Jurkat, Clone E6-1 (cell line): ENCODE measurements around the gene BRD1.

Source experiments
- DNase-seq: peaks from one replicate; pipeline ENCODE4 v3.0.0-alpha.2; 2011; ENCODE audit warnings: low read depth, low spot score
- H3K4me3 ChIP-seq: 2 replicates; pipeline ENCODE4 v1.5.1; 2011; ENCODE audit warnings: mild to moderate bottlenecking, low read length, control low read depth, moderate library complexity

BRD1 gene

DNA sequence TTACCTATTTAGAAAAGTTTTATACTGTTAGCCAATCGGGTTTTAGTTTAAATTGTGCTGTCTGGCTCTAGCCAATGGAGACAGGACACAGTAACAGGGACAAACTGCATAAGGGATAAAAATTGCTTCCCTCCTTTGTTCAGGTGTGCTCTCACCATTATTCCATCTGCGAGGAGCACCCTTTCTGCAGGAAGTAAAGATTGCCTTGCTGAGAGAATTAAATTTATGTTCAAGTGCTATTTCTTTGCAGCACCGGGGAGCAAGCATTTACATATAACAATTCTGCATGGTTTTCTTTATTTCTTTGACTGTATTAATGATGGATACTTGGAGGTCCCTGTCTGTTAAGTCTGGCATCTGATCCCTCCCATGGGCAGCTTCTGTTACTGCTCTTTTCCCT lies 80.5 kb downstream of the BRD1 start:
- no peak for DNase-seq
- no peak overlapping the region for H3K4me3 ChIP-seq

DNA sequence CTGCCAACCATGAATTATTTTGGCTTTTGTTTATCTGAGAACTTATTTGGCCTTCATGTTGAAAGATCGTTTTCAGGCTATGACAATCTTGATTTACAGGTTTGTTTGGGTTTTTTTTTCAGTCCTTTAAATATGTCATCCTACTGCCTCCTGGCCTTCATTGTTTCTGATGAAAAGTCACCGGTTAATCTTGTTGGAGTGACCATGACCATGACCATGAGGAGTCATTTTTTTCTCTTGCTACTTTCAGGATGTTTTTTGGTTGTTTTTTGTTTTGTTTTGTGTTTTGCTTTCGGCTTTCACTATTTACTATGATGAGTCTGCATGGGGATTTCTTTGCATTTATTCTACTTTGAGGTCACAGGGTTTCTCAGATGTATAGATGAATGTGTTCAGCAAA lies 81.6 kb downstream of the BRD1 start:
- no peak for DNase-seq
- no peak overlapping the region for H3K4me3 ChIP-seq

DNA sequence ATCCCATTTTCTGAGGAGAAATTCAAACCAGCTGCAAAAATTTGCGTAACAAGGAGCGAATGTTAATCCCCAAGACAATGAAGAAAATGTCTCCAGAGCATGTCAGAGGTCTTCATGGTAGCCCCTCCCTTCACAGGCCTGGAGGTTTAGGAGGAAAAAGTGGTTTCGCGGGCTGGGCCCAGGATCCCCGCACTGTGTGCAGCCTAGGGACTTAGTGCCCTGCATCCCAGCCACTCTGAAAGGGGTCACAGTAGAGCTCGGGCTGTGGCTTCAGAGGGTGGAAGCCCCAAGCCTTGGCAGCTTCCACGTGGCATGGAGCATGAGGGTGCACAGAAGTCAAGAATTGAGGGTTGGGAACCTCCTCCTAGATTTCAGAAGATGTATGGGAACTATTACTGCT lies 87.4 kb downstream of the BRD1 start:
- H3K4me3 ChIP-seq = no peak overlapping the region
- no peak for DNase-seq

DNA sequence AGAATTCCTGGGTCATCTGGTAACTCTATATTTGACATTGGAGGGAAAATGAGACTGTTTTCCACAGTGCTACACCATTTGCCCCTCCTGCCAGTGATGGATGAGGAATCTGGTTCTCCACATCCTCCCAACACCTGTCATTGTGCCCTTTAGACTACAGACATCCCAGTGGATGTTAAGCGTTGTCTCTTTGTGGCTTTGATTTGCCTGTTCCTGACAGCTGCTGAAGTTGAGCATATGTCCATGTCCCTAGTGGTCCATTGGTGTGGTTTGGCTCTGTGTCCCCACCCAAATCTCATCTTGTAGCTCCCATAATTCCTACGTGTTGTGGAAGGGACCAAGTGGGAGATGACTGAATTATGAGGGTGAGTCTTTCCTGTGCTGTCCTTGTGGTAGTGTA lies 88.5 kb downstream of the BRD1 start:
- no peak for DNase-seq
- no peak overlapping the region for H3K4me3 ChIP-seq

DNA sequence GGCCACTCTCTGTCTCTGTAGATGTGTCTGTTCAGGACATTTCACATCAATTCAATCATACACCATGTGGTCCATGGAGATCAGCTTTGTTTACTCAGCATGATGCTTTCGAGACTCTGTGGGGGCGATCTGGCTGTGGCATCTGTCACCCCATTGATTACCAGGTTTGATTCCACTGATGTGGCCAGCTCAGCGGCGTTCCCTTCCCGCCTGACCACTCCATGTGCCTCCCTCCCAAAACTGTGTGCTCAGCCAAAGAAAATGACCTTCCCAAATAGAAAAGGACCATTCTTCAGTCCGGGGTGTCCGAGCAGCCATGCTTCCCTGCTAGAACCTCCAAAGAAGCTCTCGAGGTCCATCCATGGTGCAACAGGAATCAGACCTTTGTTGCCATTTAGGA lies 89.1 kb downstream of the BRD1 start:
- H3K4me3 ChIP-seq = no peak overlapping the region

DNA sequence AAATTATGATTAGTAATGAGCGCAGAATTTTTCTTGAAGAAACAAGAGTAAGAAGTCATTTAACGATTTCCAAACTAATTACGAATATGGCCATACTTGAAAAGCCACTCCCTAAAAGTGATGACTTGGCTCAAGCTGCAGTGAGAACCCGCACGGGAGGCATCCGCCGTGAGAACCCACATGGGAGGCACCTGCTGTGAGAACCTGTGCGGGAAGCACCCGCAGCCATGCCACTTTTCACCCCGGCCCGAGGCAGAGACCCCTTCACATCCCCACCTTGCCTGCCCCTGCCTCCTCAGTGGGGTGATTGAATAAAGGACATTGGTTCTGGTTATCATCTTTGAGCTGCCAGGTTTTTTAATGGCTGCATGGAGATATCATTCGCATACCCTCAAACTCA lies 89.7 kb downstream of the BRD1 start:
- H3K4me3 ChIP-seq = no peak overlapping the region

More for the DNA sequence above, 89.1 kb downstream of the BRD1 start:
- DNase-seq = no peak

DNA sequence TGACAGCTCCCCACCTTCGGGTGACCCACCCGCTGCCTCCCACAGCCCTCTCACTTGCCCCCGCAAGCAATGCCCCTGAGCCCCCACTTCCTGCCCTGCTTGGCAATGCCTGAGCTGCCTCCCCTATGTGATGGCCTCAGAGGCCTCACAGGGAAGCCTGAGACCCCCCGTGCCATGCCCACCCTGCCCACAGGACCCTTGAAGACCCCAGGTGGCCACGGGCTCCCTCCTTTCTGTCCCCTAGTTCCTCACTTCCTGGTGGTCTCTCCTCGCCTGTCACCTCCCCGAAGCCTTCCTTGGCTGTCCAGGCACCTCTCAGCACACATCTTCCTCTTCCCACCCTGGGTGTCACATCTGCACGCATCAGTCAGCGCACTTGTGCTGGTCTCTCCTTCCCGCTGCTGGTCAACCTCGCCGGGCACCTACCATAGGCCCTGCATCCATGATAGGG lies 90.5 kb downstream of the BRD1 start:
- no peak overlapping the region for H3K4me3 ChIP-seq
- no peak for DNase-seq

More for the DNA sequence above, 89.7 kb downstream of the BRD1 start:
- no peak for DNase-seq

DNA sequence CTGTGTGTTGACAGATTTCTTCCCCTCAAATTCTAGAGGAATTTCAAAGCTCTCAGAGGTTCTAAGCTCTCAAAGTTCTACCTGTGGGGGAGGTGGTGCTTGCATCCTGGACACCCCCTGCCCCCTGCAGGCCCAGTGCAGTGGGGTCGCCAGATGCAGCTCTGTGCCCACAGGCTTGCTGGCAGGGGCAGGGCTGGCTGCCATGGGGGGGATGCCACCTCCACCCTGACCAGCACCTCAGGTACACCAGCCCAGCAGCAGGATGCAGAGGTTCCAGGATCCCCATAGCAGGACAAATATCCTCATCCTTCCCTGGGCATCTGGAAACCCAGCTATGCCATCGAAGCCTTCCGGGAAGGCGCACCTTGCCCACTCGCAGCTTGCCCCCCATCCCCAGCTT lies 91.1 kb downstream of the BRD1 start:
- H3K4me3 ChIP-seq = no peak overlapping the region
- no peak for DNase-seq

DNA sequence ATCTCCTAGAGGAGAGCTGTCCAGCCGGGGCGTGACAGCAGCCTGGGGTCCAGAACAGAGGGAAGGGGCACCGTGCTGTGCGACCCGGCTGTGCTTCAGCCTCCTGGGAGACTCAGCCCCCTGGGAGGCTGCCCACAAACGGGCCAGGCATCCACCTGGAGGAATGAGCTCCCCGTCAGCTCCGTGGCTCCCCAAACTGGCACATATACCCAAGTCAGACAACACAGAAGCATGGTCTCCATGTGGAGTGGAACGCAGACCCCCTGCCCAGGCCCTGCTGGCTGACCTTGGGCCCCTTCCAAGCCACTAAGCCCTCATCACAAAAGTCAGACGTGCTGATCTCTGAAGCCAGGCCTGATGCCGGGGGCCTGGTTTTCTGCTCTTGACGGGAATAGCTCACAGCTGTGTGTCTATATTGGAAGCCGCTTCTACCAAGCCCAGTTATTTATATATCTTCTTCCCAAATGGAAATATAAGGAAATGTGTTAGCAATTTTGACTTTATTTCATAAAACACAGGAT lies 91.7 kb downstream of the BRD1 start:
- DNase-seq = no peak
- H3K4me3 ChIP-seq = no peak overlapping the region

DNA sequence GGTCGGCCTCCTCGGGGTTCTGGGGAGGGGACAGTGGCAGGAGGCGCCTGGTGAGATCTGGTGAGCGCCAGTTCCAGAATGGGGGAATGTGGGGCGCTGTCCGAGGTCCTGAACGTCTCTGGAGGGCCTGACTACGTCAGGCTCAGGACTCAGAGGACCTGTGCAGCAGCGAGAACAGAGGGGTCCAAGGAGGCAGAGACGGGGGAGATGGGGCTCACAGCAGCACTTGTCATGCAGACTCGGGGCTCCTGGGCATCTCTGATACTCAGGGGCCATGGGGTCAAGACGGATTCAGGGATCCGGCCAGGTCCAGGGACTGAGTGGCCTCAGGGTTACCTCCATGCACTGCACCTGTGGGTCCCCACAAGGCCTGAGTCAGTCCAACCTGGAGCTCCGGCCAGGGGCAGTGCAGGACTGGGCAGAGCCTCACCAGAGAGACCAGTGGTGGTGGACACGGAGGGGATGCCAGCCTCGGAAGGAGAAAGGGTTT lies 92.2 kb downstream of the BRD1 start:
- no peak for DNase-seq

DNA sequence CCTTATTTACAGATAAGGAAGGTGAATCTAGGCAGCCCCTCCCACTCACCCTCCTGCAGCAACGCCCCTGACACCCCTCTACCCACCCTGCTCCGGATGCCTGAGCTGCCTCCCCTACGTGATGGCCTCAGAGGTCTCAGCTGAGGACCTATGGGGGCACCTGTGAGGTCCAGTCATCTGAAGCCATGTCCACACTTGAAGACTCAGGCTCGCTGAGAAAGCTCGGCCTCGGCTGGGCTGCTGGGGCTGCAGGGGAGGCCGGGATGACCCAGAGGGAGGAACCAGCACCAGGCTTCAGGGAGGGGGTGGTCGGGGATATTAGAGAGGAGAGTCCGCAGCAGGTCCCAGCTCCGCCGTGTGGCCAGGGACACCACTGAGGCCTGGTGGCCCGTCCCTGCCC lies 92.8 kb downstream of the BRD1 start:
- H3K4me3 ChIP-seq = no peak overlapping the region
- no peak for DNase-seq

More for the DNA sequence above, 92.2 kb downstream of the BRD1 start:
- H3K4me3 ChIP-seq = no peak overlapping the region

DNA sequence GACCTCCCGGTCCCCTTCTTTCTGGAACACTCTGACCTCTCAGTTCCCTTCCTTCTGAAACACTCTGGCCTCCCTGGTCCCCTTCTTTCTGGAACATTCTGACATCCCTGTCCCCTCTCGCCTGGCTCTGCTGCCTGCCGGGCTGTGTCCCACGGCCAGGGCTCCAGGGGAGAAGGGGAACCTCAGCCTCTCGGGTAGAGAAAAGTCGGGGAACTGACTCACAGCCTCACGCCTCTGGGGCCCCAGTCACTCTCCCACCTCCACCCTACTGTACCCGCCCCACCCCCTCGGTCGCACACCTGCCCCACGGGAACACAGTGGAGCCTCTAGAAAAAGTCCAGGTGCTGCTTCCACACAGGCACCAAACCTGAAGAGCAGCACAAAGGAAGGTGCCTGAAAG lies 93.3 kb downstream of the BRD1 start:
- no peak overlapping the region for H3K4me3 ChIP-seq
- DNase-seq = no peak

DNA sequence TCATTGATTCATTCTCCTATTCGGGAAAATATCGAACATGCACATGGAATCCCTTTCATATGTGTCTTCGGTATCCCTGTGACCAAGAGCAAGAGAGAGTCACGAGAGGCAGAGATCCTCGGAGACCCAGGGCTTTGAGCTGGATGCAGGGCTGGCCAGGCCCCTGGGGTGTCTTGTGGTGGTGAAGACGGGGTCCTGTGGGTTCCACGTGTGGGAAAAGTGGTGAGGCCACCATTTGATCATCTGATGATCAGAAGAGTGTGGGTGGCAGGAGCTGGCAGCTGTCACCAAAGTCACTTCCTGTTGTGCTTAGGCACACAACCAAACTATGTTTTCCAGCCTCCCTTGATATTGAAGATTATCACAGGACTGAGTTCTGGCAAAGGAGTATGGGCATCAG lies 94.0 kb downstream of the BRD1 start:
- no peak overlapping the region for H3K4me3 ChIP-seq
- DNase-seq = peak; percentile 42

DNA sequence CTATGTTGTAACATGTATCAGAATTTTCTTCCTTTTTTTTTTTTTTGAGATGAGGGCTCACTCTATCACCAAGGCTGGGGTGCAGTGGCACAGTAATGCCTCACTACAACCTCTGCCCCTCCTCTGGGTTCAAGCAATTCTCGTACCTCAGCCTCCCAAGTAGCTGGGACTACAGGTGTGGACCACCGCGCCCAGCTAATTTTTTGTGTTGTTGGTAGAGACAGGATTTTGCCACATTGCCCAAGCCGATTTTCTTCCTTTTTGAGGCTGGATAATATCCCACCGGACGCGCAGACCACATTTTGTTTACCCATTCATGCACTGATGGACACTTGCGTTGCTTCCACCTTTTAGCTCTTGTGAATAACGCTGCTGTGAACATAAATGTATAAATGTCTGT lies 97.0 kb downstream of the BRD1 start:
- DNase-seq = no peak
- H3K4me3 ChIP-seq = no peak overlapping the region

DNA sequence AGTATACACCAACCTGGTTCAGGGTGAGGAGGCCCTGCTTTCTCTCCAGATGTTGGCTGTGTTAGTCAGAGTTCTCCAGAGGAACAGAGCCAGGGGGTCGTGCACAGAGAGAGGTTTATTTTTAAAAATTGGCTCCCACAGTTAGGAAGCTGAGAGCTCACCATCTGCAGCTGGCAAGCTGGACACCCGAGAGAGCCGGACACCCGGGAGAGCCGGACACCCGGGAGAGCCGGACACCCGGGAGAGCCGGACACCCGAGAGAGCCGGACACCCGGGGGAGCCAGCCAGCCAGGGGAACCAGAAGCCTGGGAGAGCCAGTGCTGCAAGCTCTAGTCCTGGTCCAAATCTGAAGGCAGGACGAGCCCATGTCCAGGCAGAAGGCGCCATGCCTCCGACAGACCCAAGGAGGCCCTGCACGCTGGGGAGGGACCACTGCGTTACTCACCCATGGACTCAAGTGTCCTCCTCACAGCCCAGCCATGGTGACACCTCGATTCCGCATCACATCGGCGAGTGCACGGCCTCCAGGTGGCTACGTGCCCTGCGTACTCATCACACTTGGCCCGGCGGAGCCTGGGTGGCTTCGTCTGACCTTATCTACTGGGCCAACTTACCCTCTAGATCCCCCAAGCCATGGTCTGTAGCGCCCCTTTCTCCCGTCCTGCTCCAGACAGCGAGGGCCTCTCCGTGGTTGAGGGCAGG lies 99.0 kb downstream of the BRD1 start:
- no peak for DNase-seq
- no peak overlapping the region for H3K4me3 ChIP-seq

DNA sequence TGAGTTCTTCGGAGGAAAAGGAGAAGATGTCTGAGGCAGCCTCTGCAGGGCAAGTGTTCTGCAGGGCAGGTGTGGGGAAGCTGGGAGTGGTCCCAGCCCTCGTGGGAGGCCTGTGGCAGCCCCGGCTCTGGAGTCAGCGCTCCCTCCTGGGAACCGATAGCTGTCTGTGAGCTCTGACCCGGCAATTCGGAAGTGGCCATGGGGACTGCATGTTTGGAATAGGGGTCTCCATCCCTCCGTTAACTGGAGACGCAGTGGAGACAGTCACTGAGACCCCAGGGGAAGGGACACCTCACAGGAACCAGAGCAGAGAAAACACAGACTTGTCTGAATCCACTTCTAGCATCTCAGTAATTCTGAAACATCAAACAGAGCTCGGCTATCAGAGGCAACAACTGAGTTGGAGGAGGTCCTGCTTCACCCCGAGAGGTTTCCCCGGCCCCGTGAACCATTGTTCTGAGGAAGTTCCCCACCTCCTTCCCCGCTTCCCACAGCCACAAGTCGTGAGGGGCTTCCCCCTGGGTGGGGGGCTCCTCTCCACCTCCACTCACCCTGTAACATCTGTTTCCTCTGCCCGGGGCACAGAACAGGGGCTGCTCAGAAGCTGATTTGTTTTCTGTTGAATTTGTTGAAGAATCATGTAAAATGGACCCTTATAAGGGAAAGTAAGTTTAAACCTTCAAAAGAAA lies 99.6 kb downstream of the BRD1 start:
- DNase-seq = no peak
- H3K4me3 ChIP-seq = no peak overlapping the region

DNA sequence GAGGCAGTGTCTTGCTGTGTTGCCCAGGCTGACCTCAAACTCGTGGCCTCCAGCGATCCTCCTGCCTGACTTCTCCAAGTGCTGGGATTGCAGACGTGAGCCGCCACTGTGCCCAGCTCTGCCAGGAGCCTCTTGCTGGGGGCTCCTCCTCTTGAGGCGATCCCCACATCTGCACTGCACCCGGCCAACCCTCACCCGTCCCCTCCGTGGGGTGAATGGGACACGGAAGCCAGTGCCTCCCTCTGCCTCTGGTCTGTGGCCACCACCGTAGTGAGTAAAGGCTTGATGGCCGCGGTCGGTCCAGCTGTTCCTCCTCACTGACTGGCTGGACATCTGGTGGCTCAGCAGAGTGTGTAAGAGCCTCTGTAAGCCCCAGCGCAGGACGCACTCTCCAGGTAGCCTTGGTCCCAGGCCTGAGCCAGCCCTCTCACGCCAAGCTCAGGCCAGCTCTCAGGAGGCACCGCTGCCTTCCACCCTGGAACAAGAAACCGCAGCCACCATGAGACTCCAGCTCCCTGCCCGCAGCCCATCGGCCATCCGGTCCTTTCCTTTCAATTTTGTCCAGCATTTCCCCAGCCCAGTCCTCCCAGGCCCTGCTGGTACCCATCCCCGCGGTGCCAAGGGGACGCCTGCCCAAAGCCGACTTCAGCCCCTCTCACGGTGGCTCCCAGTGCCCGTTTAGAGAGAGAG lies 100.3 kb downstream of the BRD1 start:
- no peak overlapping the region for H3K4me3 ChIP-seq
- no peak for DNase-seq

DNA sequence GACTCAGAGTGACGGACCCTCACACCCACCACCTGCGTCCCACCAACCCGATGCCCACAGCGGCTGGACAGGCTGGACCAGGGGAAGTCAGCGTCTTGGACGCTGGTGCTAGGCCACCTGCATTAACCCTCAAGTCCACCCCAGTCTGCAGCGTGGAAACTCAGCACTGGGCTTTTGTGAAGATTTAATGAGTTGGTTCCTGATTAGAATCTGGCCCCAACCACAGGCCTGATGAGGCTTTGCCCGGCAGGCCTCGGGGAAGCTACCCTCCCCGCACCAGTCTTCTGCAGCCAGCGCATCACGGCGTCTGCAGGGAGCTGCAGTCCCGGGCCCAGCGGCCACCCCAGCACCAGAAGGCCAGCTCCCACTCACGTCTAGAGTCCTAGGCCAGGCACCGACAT lies 101.0 kb downstream of the BRD1 start:
- no peak overlapping the region for H3K4me3 ChIP-seq
- DNase-seq = no peak

DNA sequence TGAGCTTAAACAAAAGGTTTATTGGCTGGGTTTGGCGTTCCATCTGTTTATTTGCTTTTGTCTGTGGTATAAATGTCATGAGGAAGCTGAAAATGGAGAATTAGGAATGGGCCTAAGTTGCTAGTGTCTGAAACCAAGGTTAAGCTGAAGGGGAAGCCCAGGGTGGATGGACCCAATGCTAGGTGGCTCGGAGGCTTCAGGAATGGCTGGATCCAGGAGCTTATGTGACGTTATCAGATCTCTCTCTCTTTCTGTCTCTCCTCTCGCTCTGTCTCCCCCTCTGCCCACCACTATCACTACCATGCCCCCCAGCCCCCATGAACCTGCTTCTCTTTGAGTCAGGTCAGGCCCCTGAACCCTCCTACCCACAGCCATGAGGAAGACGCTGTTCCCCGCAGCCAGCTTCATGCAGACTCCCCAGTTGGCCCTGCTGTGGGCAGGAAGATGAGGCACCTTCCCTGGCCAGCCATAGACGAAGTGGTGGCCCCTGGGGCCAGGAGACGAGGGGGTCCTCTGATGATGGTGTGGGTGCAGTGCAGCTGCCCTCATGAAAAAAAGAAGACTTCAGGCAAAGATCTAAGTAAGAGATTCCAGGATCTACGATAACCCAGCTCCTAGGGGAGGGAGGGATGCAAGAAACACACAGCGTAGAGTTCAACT lies 101.5 kb downstream of the BRD1 start:
- H3K4me3 ChIP-seq = no peak overlapping the region

More for the DNA sequence above, 101.5 kb downstream of the BRD1 start:
- no peak for DNase-seq
